GM21717 (cell line): Measurements from ENCODE around the gene NRDC.
"Not testable (repeated sequence)": the region's sequence is repeated elsewhere in the genome, so short reads cannot be mapped to it uniquely, and the experiment has no call there.

Experiments used
- ATAC-seq: cut with Tn5 transposase; IDR thresholded peaks from one replicate; pipeline ENCODE4 v1.9.1; 2021; ENCODE audit warnings: mild to moderate bottlenecking, moderate library complexity; ENCODE audit not compliant: unreplicated experiment

NRDC gene

DNA sequence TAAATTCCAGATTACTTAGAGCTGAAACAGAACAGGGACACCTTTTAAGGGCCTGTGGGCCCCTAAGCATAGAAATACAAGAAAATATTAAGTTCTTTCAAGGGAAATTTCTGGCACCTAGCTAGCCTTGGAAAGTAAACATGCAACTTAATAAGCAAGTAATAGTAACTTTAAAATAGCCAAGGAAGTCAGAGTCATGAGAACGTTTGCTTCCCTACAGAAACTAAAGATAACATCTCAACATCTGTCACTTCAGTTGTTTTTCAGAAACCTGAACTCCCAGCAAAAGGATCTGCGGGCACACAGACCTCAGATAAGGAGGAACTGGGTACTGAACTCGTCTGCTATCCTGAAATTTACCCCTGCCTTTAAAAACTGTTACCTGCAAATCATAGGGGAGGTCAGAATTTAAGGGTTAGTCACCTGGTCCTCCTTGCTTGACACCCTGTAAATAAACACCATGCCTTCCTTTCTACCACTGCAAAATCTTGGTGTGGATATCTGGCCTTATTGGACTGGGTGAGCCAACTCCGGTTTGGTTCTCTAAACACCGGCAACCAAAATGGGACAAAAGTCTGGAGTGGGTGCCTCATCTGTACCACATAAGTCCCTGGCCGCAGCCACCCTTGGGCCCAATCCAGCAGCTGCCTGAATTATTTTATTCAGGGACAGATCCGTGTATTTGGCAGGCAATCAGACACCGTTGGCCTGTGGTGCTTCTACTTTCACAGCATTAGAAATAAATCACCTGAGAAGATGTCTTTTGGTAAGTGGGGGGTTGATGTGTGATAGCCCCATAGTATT is 27.9 kb downstream of the NRDC start:
- no peak for ATAC-seq

DNA sequence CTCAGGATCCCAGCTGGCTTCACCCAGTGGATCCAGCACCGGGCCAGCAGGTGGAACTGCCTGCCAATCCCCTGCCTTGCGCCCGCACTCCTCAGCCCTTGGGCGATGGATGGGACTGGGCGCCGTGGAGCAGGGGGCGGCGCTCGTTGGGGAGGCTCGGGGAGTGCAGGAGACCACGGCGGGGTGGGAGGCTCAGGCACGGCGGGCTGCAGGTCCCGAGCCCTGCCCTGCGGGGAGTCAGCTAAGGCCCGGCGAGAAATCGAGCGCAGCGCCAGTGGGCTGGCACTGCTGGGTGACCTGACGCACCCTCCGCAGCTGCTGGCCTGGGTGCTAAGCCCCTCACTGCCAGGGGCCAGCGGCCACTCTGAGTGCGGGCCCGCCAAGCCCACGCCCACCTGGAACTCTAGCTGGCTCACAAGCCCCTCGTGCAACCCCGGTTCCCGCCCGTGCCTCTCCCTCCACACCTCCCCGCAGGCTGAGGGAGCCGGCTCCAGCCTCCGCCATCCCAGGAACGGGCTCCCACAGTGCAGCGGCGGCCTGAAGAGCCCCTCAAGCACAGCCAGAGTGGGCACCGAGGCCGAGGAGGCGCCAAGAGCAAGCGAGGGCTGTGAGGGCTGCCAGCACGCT is 31.1 kb downstream of the NRDC start:
- no peak for ATAC-seq

DNA sequence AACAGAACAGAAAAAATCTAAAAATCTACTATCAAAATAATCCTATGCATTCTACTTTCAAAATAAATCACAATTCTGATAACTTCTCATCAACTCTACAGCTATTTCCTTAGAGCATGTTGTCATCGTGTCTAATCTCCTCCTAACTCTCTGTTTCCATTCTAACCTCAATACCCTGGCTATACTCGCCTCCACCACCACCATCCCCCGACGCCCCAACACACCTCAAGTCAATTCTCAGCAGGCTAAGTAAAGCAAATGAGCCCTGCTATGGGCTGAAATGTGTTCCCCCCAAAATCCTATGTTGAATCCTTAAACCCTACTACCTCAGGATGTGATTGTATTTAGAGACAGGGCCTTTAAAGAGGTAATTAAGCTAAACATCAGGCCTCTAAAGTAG is 34.6 kb downstream of the NRDC start:
- no peak for ATAC-seq

DNA sequence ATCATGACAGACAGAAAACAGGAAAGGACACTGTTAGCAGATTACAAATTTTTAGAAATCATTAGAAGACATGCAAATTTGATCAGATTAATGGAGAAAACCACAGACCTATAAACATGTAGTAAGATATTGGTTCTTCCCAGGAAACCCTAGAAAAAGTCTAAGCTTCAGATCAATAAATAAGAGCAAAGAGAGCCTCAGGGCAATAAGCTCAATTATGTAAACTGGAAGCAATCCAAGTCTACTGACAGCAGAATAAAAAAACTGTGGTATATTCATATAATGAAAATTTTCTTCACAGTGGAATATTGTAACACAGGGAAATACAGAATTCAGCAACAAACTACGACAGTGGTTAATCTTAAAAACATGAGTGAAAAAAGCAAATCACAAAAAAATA is 36.3 kb downstream of the NRDC start:
- ATAC-seq: no peak

DNA sequence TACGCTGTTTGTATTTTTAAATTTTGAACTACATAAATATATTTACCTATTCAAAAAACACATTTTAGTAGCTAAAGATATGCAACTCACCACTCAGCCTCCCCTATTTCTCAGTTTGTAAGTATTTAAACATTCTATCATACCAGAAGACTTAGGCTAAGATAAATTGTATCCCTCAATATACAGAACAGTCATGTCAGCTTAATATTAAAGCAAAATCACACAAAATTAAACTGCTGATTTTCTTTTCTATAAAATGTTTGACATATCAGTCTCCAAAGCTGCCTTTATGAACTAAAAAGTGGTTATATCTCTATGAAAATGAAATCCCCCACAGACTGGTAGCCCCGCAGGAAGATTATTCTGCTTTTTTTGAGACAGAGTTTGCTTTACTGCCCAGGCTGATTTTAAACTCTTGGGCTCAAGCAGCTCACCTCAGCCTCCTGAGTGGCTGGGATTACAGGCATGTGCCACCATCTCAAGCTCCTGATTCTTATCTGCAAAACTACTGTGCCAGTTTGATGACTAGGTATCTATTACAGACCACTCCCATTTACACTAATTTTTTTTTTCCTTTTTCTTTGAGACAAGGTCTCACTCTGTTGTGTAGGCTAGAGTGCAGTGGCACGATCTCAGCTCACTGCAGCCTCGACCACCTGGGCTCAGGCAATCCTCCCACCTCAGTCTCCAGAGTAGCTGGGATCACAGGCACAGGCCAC is 37.6 kb downstream of the NRDC start:
- no peak for ATAC-seq

DNA sequence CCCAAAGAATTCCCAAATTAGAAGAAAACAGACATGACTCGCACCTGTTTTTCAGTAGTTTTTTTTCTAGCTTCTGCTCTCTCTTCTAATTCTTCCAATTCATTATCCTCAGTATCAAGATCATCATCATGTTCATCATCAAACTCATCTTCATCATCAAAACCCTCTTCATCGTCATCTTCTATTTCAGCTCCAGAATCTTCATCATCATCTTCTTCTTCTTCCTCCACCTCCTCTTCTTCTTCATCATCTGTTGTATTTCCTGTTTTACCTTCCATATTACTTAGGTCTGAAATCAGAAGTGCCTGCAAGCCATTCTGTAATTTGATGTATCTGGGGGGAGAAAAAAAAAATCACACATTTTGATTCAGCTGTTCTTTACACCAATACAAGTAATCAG is 38.3 kb downstream of the NRDC start:
- ATAC-seq: no peak

DNA sequence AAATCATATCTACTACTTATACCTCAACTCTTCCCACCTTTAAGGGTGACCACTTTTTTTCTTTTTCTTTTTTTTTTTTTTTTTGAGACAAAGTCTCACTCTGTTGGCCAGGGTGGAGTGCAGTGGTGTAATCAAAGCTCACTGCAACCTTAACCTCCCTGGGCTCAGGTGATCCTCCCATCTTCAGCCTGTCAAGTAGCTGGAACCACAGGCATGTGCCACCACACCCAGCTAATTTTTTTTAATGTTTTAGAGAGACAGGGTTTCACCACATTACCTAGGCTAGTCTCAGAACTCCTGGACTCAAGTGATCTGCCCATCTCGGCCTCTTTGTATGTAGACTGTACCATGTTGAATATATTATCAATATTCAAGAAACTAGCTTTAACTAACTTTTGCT is 39.4 kb downstream of the NRDC start:
- ATAC-seq: no peak

DNA sequence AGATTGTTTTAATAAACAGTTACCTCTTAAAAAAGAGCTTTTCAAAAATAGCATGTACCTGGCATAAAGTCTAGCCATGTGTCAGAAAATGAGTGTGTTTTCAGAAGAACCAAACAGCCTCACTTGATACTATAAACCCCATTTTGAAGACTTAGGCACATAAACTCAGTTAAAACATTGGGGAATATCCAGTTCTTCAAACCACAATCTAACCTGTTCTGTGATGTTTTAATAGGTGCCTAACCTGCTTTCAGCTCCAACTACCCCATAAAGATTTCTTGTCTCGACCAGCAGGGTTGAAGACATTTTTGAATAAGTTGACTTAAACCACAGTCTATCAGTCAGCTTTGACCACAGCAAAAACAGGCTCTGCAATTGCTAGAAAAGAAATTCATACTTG is 41.3 kb downstream of the NRDC start:
- ATAC-seq: no peak

DNA sequence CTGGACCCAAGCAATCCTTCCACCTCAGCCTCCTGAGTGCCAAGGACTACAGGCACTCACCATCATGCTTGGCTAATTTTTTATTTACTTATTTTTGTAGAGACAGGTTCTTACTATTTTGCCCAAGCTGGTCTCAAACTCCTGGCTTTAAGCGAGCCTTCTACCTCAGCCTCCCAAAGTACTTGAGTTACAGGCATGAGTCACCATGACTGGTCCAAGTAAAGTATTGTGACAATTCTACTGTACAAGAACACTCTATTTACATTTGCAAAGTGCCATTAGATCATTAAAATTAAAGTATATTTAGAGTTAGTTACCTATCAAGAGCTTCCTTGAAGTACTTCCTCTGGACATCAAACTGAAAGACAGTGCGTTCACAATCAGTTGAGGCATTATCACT is 44.8 kb downstream of the NRDC start:
- no peak for ATAC-seq

DNA sequence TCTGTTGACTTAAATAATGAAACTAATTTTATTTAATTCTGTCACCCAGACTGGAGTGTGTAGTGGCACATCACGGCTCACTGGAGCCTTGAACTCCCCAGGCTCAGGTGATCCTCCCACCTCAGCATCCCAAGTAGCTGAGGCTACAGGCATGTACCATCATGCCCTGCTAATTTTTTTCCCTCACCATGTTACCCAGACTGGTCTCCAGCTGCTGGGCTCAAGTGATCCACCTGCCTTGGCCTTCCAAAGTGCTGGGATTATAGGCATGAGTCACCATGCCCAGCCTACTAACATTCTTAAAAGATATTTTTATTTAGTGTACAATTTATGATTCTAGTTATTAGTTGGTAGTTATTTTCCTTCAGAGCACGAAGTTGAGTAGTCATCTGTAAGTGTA is 49.5 kb downstream of the NRDC start:
- no peak for ATAC-seq

DNA sequence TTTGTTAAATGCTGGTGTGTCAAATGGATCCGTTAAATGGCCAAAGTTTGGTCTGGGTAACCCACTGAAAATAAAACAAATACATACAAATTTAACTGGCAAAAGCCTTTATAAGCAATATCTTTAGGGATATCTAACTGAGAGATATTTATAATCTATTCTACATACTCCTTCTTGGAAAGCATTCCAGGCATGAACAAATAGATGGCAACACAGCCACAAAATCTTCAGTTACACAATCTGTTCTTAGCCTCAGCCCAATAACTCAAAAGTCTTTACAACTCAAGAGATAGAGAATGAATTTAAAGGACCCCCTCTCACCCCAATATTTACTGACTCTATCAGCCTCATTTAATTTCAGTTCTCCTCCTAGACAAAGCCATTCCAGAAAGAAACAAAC is 58.7 kb downstream of the NRDC start:
- ATAC-seq: no peak

DNA sequence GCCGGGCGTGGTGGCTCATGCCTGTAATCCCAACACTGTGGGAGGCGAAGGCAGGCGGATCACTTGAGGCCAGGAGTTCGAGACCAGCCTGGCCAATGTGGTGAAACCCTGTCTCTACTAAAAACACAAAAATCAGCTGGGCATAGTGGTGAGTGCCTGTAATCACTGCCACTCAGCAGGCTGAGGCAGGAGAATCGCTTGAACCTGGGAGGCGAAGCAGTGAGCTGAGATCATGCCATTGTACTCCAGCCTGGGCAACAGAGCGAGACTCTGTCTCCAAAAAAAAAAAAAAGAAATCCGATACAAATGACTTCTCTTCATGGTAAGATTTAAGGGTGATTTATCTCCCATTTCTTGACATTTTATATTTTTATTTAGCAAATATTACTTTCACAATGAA is 59.5 kb downstream of the NRDC start:
- not testable (repeated sequence) for ATAC-seq

DNA sequence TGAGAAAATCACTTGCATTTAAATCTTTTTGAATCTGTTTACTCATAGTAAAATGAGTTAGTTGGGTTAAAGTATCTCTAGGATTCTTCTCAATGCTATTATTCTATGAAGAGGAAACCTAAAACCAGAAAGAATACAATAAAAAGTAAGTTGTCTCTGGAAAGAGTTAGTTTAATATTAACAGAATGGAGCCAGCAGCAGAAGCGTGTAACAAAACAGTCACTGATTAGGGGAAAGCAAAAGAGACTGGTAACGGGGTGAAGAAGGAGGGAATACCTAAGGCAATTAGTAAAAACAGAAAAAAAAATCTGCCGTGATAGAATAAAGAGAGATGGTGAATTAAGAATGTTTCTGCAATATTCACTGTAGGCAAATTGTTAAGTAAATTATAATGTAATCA is 60.0 kb downstream of the NRDC start:
- no peak for ATAC-seq

DNA sequence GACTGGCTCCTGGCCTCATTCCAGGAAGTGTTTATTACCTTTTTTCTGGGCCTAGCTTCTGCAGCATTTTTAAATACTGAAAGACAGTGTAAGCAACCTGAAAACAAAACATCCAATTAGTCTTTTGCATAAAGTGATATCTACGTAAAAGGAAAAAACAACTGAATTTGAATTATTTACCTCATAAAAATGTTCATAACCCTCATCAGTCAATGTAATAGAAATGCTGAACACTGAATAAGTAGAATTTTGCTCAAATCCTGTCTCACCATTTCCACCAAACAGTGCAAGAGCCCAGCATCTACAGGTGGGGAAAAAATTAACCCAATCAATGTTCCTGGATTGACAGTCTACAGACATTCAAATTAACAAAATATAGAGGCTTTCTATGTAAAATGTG is 64.0 kb downstream of the NRDC start:
- no peak for ATAC-seq

DNA sequence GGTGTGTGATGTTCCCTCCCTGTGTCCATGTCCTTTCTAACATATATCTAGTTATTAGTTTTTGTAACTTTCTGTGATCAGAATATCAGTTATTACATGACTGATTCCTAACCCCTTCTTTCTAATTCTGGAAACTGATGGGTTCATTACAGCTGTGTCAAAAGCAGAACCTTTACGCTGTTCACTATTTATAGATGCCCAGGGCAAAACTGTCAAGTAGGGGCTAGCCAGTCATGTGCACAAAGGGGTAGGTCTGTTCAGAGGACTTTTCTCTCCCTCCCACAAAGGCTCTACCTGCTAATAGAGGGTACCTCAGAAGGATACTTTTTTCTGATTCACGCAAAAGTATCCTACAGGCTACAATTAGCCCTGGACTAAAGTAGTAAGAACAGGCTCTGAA is 79.2 kb downstream of the NRDC start:
- no peak for ATAC-seq

DNA sequence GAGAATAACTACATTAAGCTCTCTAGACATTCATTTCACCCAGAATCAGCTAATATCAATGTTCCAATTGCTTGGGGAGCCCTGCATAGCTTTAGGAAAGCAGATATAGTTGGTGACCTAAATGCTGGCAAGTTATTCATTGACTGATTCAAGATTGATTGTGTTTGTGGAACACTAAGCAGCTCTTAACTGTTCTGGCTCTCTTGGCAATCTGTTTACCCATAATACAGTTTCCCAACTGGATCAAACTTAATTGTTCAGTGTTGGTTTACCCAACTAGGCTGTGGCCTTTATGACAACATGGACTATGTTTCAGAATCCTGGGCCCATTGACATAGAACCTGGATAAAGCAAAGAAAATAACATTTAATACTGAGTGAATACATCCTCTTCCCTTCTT is 83.7 kb downstream of the NRDC start:
- ATAC-seq: no peak

DNA sequence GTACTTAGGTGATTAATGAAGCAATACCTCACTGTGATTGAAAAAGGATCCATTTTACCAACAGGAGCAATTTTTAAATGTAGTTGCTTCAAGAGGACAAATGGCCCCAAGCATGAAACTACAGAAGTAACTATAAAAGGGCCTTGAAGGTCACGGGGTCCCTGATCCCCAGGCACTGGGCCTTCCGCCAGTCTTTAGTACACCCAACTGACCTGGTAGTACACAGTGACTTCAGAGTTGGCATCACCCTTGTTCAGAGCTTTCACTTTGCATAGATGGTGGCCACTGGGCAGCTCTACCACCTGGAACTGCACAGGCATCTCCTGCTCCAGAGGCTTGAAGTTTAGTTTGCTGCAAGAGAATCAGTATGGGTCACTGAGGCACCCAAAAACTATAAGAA is 84.3 kb downstream of the NRDC start:
- ATAC-seq: no peak

DNA sequence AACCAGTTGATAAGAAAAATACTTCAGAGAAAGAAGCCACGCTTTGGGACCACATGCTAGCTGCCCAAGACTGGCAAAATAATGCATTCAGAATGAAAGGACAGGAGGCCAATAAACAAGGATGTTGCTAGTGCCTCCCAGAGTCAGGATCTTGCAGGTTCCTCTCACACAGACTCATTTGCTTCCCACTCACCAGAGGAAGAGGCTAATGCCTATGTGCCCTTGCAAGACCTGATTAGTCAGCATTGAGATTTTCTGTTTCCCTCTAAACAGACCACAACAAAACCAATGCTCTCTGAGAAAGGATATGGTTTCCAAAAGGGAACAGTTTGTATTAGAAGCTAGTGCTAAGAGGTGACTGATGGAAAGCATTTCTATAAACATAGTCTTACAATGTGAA is 85.7 kb downstream of the NRDC start:
- ATAC-seq: no peak

DNA sequence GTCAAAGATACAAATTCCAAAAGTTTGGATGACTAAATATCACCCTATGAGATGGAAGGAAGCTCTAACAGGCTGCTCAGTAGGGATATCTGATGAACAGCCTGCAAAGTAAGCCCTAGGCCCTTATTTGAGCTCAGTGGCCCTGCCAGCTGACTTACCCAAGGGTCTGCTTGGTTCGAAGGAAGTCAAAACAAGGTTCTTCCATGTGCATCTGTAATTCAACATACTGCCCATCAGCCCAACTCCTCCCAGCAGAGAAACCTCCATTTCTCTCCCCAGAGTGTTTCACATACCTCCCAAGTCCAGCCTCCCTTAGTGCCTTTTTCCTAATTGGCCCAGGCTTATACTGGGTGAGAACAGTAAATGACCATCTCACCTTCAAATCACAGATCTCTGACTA is 86.6 kb downstream of the NRDC start:
- no peak for ATAC-seq

DNA sequence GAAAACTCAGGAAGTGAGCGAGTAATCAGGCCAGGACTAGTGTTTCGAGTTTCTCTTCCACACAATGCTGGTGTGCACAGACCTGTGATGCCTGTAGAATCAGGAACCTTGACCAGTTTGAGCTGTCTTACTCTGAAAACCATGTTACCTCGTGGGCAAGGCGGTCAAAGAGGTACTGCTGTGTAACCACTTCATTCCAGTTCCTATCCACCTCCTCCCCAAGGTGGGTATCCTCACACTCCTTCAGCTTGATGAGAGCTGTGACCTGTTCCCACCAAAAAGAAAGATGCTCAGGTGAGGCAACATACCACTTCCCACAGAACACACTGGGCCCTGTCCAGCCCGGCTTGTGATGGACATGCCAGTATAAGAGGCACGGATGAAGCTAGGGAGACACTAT is 88.1 kb downstream of the NRDC start:
- ATAC-seq: no peak

DNA sequence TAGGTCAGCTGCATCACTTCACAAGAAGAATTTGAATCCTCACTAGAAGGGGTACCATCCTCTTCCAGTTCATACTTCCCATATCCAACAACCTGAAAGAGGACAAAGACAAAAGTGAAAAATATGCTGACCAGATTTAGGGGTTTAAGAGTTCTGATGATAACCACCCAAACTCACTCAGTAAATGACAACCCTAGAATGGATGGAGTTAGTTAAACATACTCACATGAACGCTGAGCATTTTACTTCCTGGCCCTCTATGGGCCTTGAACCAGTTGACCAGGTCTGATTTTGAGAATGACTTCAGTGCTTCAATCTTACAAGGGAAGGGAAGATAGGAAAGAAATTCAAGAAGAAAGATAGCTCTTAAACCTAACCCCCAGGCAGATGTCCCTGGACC is 89.2 kb downstream of the NRDC start:
- ATAC-seq: no peak

DNA sequence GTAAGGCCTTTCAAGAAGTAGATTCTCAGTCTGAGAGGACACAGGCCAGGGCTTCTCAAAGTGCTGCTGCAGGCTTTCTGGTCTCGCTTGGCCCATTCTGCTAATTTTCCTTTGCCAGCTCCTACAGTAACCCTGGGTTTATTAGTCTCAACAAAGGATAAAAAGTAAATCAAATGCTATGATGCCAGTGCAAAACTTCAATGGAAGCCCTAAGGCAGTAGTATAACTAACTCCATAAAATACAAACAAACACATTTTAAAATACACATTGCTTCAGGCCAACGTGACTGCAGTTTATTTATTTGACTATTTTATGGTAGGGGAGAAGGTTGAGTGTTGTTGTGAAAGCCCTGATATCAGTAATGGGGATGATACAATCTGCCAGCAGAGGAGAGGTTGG is 89.6 kb downstream of the NRDC start:
- no peak for ATAC-seq
